GM18907 (cell line): ENCODE results near the gene PTCD1.
"Not testable (repeated sequence)": the region's sequence is repeated elsewhere in the genome, so short reads cannot be mapped to it uniquely, and the experiment has no call there.

ENCODE experiments used
- ATAC-seq: cut with Tn5 transposase; IDR thresholded peaks from one replicate; pipeline ENCODE4 v1.9.1; 2021; ENCODE audit warnings: mild to moderate bottlenecking, moderate library complexity; ENCODE audit not compliant: unreplicated experiment

The PTCD1 gene

DNA sequence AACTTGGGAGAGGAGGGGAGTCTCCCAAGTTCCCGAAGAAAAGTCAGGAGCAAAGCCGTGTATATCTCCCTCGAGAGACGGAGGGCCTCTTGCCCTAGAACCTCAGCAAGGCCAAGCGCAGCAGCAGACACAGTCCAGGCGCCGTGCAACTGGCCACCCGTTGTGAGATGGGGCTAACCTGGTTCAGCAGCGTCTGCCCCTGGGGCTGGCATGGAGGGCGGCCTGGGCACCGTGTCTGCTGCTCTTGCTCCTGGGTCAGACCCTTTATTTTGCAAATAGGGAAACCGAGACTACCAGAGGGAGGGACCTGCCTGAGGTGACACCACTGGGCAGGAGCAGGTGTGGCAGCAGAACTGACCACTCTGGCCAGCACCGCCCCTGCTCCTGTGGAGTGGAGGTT lies 13.9 kb upstream of the PTCD1 start:
- ATAC-seq = no peak

DNA sequence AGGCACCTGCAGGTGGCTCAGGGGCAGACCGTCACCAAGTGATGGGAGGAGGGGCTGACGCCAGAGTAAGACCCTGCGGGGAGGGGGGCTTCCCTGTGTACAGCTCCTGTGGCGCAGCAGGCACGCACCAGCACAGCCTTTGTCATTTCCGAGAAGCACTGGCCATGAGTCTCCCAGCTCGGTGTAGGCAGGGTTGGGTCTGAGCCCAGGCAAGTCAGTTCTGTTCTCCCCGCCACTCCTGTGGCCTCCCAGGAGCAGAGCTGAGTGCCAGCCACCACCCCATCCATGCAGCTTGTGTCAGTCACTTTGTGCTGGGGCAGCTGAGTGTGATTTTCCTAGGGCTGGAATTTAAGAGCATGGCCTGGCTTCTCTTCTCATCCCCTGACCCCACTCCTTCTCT lies 13.3 kb upstream of the PTCD1 start:
- no peak for ATAC-seq

DNA sequence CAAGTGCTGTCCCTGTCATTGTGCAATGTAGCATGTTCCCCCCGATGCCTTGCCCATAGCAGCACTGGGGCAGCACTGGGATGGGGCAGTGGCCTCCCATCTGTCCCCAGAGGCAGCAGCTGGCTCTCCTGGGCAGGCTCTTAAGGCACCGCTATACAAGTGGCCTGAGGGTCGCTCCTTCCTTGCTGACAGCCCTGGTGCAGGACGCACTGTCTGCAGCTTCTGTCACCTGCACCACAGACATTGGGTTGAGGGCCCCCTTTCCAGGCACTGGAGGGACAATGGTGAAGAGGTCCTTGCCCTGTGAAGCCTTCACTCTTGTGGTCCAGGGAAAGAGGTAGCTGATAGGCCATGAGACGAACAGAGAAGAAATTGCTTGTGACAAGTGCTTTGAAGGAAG lies 10.7 kb upstream of the PTCD1 start:
- ATAC-seq = no peak

DNA sequence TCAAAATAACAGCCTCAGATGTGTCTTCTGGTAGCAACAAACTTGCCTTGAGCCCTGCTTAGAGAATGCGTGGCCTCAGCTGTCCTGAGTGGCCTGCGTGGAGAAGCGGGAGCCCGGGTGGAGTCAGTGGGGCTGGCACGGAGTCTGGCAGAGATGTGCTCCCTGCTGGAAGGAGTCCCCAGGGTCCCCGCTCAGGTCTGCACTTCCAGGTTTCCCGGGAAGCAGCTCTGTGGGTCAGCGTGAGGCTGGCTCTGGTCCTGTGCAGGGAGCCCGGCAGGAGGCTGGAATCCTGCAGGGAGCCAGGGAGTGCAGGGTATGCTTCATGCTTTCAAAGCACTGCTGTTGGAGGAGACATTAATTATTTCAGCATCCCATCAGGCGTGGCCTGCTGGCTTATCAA lies 10.3 kb upstream of the PTCD1 start:
- no peak for ATAC-seq

DNA sequence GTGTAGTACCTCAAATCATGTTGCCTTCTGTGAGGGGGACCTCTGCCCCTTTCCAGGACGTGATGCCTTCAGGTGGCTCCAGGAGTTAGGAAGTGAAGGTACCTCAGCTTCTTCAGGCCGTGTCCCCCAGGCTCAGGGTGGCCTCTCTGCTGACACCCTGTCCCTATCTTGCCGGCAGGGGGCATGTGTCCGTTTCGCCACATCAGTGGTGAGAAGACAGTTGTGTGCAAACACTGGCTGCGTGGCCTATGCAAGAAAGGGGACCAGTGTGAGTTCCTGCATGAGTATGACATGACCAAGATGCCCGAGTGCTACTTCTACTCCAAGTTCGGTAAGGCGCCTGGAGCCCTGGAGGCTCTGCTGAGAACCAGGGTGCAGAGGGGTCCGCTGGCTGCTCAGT lies 9.3 kb upstream of the PTCD1 start:
- no peak for ATAC-seq

DNA sequence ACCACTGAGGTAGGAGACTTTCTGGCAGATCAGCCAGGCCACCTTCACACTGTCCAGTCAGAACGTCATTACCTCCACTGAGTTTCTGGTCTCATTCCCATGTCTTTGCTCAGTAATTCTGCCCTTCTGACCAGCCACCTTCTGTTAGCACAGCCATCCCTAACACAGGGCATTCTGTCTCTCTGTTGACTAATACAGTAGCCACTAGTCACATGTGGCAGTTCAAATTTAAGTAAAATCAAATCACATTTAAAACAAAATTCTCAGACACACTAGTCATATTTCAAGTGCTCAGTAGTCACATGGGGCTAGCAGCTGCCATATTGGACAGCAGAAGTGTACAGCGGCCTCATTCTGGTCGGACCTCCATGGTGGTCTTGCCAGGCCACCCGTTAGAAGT lies 7.5 kb upstream of the PTCD1 start:
- ATAC-seq = no peak

DNA sequence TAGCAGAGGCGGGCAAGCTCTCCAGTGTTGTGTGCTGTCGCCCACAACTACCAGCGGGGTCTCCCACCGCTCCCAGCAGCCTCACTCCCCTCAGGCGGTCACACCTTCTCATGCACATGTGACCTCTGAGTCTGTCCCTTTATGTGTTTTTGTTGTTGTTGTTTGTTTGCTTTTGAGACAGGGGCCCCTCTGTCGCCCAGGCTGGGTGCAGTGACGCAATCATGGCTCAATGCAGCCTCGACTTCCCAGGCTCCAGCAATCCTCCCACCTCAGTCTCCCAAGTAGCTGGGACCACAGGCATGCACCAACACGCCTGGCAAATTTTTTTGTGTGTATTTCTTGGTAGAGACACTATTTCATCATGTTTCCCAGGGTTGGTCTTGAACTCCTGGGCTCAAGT lies 1.6 kb upstream of the PTCD1 start:
- no peak for ATAC-seq

DNA sequence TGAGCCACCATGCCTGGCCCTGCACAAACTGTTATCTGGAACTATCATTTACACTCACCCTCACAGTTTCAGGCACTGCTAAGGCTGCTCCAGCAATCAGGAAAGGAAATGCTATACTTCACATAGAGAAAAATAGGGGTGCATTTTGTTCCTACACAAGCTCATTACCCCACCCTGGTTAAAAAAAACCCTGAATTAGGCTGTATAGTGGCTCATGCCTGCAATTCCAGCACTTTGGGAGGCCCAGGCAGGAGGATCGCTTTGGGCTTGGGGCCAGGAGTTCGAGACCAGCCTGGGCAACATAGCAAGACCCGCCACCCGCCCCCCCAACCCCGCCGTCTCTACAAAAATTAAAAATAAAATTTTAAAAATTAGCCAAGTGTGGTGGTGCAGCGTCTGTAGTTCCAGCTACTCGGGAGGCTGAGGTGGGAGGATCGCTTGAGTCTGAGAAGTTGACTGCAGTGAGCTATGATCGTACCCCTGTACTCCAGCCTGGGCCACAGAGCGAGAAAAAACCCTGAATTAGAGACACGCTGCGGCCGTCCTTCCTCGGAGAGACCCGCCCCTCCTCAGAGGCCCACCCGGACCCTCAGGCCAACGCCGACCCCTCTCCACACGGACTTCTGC lies 539 bp downstream of the PTCD1 start:
- ATAC-seq = no peak

DNA sequence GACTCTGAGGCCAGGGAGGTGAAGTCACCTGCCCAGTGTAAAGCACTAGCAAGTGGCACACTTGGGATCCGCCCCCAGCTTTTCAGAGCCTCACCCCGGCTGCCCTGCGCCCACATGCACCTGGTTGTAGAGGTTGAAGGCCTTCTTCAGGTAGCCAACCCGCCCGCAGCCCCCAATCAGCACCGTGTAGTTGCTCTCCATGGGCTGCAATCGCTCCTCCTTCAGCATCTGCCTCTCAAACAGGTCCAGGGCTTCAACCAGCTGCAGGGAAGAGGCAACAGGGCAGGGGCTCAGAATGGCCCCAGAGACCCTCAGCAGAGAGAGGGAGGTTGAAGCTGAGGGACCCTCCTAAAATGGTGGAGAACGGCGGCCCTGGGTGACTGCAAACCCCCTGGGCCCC lies 5.4 kb downstream of the PTCD1 start:
- no peak for ATAC-seq

DNA sequence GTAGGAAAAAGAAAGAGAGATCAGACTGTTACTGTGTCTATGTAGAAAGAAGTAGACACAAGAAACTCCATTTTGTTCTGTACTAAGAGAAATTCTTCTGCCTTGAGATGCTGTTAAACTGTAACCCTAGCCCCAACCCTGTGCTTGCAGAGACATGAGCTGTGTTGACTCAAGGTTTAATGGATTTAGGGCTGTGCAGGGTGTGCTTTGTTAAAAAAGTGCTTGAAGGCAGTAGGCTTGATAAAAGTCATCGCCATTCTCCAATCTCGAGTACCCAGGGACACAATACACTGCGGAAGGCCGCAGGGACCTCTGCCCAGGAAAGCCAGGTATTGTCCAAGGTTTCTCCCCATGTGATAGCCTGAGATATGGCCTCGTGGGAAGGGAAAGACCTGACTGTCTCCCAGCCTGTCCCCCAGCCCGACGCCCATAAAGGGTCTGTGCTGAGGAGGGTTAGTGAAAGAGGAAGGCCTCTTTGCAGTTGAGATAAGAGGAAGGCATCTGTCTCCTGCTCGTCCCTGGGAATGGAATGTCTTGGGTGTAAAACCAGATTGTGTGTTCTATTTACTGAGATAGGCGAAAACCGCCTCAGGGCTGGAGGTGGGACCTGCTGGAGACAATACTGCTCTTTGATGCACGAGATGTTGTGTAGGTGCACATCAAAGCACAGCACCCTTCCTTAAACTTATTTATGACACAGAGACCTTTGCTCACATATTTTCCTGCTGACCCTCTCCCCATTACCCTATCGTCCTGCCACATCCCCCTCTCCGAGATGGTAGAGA lies 6.7 kb downstream of the PTCD1 start:
- ATAC-seq = not testable (repeated sequence)

DNA sequence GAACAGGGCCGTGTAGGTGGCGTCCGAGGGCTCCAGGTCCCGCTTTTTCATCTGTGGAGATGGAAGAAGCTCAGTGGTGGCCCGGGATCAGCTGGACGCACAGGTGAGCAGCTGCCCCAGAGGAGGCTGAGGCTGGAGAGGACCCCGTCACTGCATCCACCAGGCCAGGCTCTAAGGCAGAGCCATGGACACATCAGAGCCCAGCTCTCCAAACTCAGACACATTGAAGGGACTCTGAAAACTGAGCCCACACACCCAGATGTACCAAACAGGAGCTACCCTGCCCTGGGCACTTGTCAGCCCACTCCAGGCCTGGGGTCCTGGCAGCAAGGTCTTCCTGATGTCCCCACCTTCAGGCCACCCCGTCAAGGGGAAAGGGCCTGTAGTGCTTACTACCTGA lies 8.8 kb downstream of the PTCD1 start:
- no peak for ATAC-seq

DNA sequence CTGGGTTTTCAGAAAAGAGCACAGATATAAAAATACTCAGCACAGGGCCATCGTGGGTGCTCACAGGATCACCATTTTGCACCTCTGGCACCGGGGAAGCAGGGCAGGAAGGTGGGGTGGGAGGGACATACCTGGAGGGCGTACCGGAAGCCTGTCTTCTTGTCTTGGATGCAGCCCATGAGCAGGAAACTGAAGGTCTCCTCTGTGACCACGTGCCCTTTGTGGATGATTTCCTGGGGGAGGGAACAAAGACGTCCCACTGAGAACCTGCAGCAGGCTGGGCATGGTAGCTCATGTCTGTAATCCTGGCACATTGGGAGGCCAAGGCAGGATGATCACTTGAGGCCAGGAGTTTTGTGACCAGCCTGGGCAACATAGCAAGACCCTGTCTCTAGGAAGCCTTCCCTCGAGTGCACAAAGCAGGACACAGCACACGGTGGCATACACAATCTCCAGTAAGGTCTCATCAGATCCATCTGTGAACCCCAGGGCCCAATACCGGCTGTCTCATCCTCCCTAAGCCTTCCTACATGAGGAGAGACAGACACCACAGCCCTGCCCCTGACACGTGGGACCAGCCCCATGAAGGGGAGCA lies 9.5 kb downstream of the PTCD1 start:
- ATAC-seq = no peak

DNA sequence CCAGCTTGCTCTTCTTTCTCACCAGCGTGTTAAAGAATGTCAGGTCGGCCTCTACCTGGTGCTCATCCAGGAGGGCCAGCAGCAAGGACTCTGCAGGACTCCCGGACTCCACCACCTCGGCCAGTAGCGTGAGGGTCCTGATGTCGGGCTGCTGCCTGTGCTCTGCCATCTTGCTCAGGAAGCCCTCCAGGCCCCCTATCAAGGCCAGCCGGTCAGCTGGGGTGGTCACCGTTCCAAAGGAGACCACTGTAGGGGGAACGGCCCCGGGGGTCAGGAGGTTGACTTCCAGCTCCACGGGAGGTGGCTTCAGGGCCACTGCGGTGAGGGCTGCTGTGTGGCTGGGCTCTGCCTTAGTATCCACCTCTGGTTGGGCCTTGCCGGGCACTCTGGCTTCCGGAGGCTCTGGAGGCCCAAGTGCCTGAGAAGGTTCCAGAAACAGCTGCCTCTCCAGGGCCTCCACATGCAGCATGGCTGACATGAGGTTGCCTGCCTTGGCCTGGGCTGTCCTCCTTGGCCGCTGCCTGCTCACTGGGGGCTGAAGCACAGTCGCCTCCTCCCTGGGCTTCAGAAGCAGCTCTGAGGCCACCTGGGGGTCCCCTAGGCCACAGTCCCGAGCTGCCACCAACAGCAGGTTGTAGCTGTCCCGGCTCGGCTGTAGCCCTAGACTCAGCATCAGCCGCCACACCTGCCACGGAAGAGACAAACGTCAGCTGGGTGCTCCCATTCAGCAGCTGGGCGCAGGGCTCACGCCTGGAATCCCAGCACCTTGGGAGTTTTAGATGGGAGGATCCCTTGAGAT lies 13.5 kb downstream of the PTCD1 start:
- ATAC-seq = no peak

DNA sequence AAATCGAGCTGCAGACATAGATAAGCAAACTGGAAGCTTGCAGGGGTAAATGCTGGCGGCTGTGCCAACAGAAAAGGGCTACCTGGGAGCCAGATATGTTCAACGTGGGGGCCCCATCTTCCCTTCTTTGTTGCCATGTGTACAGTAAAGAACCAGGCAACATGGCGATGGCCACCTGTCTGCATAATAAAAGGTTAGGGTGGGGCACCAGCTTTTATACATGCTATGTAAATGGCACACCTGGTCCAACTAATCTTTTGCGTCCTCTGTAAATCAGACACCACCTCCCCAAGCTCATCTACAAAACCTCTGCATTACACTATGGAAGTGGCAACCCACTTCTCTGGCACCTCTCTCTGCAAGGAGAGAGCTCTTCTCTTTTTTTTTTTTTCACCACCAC lies 16.0 kb downstream of the PTCD1 start:
- ATAC-seq = no peak

DNA sequence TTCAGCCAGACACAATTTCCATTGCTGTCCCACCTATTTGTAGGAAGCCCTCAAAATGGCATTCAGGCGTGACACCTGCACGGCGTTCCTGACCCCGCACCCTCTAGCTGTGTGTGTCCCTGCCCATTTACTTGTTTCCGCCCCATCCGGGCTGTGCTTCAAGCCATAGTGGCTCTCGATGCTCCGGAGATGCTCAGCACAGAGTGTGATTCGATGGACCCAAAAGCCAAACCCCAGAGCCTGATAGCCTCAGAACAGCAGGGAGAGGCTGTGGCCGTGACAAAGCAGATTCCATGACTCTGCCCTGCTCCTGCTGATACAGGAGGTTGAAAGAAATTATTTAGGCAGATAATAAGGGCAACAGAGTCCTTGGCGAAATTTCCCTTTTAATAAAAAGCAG lies 16.4 kb downstream of the PTCD1 start:
- no peak for ATAC-seq

DNA sequence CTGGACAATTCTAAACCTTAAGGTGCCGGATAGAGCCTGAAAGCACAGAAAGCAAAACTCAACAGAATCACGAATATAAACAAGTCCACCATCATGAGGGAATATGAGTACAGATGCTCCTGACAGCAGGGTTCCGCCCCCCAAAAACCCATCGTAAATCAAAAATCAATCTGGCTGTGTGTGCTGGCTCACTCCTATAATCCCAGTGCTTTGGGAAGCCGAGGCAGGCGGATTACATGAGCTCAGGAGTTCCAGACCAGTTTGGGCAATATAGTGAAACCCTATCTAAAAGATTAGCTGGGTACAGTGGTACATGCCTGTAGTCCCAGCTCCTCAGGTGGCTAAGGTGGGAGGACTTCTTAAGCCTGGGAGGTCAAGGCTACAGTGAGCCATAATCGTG lies 17.6 kb downstream of the PTCD1 start:
- ATAC-seq = no peak

DNA sequence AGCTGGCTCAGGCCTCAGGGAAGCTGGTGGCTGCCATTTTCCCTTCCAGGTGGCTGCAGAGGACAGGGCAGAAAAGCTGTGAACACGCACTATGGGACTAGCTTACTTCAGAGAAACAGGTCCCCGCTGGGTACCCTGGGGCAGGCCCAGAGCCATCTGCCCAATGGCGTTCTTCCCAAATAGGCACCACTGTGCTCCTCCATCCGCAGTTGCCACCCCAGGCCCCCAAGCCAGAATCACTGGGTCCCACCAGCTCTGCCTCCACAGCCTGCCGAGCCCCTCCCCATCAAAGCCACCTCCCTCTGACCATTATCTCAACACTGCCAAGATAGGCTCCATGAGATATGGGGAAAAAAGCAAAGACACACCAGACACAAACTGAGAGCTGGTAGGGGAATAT lies 18.4 kb downstream of the PTCD1 start:
- no peak for ATAC-seq

DNA sequence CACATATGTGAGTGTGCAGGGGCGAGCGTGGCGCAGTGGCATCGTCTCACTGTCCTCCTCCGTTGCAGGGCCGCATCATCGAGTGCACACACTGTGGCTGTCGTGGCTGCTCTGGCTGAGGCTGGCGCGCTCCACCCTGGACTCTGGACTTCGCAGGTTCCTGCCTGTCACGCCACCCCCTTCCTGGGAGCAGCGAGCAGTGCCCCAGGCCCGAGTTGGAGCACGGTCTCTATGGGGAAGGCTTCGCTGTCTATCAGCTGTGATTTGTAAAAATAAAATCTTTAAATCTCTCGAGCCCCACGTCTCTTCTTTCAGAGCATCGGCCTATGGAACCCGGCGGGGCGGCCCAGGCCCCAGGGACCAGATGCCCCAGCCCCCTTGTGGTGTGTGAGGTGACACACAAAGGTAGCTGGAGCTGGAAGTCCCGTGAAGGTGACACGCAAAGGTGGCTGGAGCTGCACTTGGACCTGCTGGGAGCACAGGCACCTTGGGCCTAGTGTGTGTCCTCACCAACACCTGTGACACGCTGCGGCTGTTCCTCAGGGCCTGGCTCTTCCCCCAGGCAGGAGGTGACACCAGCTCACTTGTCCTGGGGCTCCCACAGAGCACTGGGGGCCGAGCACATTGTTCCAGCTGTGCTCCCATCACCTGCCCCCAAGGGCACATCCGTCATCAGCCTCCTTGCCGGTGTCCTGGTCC lies 19.1 kb downstream of the PTCD1 start:
- no peak for ATAC-seq

DNA sequence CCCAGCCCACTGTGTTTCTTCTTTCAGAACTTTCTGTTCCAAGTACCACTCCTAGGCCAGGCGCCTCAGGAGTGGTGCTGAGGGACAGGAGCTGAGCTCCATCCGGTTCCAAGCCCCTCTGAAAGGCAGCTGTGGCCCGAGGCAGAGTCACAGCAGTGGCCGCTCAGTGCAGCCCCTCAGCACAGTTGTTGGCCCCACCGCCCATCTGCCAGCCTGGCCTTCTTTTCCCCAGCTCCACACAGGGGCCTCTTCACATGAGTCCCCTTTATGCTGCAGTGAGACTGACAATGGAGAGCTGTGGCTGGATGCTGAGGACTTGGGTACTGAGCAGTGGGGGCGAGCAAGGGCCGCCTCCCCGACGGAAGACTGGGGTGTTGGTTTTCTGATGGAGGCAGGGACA lies 20.3 kb downstream of the PTCD1 start:
- no peak for ATAC-seq

DNA sequence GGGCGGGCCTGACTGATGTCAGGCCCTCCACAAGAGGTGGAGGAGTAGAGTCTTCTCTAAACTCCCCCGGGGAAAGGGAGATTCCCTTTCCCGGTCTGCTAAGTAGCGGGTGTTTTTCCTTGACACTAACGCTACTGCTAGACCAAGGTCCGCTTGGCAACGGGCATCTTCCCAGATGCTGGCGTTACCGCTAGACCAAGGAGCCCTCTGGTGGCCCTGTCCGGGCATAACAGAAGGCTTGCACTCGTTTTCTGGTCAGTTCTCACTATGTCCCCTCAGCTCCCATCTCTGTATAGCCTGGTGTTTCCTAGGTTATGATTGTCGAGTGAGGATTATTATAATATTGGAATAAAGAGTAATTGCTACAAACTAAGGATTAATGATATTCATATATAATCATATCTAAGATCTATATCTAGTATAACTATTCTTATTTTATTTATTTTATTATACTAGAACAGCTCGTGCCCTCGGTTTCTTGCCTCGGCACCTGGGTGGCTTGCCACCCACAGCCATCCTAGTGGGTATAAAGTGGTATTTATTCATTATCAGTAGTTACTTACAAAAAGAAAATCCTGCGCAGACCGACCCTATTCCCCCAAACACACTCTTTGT lies 23.0 kb downstream of the PTCD1 start:
- not testable (repeated sequence) for ATAC-seq

DNA sequence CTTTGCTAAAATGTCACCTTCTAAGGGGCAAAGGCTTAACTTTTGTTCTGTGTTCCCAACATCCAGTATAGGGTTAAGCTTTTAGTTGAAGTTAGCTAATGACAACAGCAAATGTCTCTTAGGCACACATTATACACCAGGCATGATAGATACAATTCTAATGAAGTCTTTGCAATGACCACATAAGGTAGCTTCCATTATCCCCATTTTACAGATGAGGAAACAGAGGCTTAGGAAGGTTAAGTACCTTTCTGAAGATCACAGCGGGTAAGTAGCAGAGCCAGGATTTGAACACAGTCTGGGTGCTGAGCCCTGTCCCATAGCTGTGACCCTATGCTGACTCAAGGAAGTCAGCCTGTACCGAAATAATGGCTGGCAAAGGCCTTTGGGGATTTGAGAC lies 28.0 kb downstream of the PTCD1 start:
- ATAC-seq = no peak
